ENCODE results near the gene FRMD3.

- no peak for TF ChIP-seq CTCF (conservative IDR thresholded peaks at IDR 0.05 in 1 of 2, IDR thresholded peaks at IDR 0.05 in 1 of 2; ENCODE audit: low read depth in 1 of 2, low read length in 2 of 2)
- TF ChIP-seq EZH2 (IDR thresholded peaks at IDR 0.05; ENCODE audit: low read length, missing control alignments) = no peak
Observed at GRCh38 chr9:83475741-83476140, 62.5 kb downstream of the FRMD3 start.

All from fibroblast of lung (primary cell).